Sigmoid colon (tissue), 4 donors: ENCODE data around the gene PTGR3.

Source experiments
- CTCF ChIP-seq, 4 experiments: fragments of 450-650 bp in 3 of 4; fragments of 200-600 bp in 1 of 4; IDR thresholded peaks; one replicate each; pipeline ENCODE4 v1.5.1; 2016 to 2019; ENCODE audit warnings: antibody characterized with exemption in 4 of 4, mild to moderate bottlenecking in 3 of 4, moderate library complexity in 2 of 4
- POLR2A ChIP-seq, 2 donors: fragments of 450-650 bp; IDR thresholded peaks; one replicate each; pipeline ENCODE4 v1.6.1; 2016; ENCODE audit warnings: antibody characterized with exemption in 2 of 2, mild to moderate bottlenecking in 2 of 2, moderate library complexity in 2 of 2
- POLR2AphosphoS5 ChIP-seq, 4 donors: sonication (generic); formaldehyde crosslinking; IDR thresholded peaks; one replicate each; pipeline ENCODE4 v1.6.1; 2017; ENCODE audit warnings: antibody characterized with exemption in 4 of 4

DNA sequence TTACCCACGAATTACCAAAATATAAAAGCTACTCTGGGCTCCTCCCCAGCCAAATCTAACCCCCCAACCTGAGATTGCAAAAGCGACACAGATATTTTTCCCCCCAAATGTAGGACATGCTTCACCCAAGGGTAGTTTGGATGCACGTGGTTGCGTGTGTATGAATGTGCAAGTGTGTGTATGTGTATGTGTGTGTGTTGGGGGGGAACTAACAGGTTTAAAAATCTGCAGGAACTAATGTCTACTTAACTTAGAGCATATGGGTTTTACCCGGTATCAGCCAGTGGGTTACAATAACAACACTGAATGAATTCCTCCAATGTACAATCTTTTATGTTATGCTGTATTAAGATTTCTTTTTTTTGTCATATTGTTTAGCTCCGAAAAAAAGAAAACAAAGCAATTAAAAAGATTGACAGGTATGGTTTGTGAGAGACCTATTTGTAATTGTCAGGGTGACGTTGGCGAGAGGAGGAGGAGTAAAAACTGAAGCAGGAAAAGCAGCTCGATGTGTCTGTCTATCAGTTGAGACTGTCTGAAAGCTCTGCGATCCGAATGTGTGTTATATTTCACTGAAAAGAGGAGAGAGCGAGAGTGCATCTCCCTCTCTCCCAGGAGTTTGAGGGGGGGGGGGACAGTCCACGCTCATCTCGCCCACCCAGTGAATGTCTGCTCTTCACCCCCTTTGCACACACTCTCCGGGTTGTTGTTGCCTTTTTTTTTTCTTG is 1.5 kb upstream of the PTGR3 start, which contains the start of gene TSHZ1:
- TF ChIP-seq CTCF (IDR thresholded peaks at IDR 0.05) (no peak), POLR2A (IDR thresholded peaks at IDR 0.05) (peak; percentile 68 to 79), POLR2AphosphoS5 (IDR thresholded peaks at IDR 0.05) (peak; percentile 83 to 95 (median 90))
